ENCODE data around the gene COMMD2. TPM values are rescaled to one million over a fixed set of nuclear protein-coding genes. Genes with fewer than 3 reads are reported as not detected.

COMMD2 gene
- 18.8 and 21.3 TPM in 2 replicates for total RNA-seq (2012; rRNA removed)

DNA sequence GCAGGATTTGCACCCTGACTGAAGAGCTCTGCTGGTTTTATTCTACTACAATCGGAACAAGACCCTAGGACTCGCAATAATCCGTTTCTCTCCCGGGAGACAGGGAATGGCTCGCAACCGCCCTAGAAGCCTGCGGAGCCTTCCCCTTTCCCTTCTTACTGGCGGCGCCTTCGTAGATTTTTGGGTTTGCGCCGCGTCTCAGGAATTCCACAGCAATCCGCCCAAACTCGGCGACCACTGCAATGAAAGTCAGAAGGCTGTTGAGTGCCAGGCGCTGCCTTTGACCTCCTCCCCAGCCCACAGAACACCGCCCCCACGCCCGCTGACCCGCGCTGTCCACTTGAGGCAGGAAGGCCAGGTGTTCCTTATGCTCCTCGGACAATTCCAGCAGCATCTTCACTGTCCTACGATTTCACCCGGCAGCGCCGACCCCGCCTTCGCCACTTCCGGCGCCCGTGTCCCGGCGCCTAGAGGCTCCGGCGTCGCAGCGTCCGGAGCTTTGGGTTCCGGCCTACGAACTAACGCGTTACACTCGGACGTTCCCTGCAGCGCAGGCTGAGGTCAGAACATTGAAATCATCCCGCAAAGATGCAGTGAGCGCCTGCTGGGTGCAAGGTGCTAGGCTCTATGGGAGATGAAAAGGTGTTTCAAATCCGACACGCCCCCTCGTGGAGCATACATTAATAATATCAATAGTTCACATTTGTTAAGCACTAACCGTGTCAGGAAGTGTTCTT lies at the start of gene COMMD2:
Gene COMMD2, minus strand, starts transcription at position 439 of the 737 bp plus-strand sequence. Its CDS starts 45 bp downstream, at position 394.
- H3K36me3 ChIP-seq (ENCODE audit: insufficient read depth, low read length) = peaks cover 13% of the 10 kb centered on the region
- no peaks in the 10 kb centered on the region for H3K27me3 ChIP-seq (ENCODE audit: control insufficient read depth, insufficient read depth, low read length)
- no peaks in the 10 kb centered on the region for H3K9me3 ChIP-seq (replicated peaks; ENCODE audit: low read length)
- peaks cover 9% of the 10 kb centered on the region for H3K4me1 ChIP-seq (ENCODE audit: control insufficient read depth, insufficient read depth, low read length)
- H3K9ac ChIP-seq (ENCODE audit: low read depth, low read length) = peak within 1 kb of the TSS; percentile 92
- peak within 1 kb of the TSS; percentile 74 for H3K4me2 ChIP-seq (ENCODE audit: low read length)
- peak within 1 kb of the TSS; percentile 93 for H3K4me3 ChIP-seq (ENCODE audit: low read length)

DNA sequence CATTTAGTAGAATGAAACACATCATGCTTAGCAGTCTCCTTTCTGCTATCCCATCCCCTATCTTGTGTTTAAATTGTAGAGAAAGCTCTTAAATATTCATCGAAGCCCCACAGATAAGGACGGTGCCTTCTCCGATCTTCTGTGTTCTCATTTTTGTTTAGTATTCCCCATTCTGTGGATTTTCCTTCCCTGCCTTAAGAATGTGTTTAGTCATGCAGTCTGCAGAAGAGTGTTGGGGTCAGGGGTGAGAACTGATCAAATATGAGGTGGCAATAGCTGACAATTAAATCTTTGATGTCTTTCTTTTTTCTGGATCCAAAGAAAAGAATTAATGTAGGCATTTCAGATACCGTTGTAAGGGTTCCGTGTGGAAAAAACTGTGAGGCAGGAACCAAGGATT lies 49.4 kb upstream of the COMMD2 start:
- H3K4me2 ChIP-seq (ENCODE audit: low read length) = no peak overlapping the region
- no peaks in the 10 kb centered on the region for H3K27me3 ChIP-seq (ENCODE audit: control insufficient read depth, insufficient read depth, low read length)
- no peak overlapping the region for H3K4me3 ChIP-seq (ENCODE audit: low read length)
- no peaks in the 10 kb centered on the region for H3K36me3 ChIP-seq (ENCODE audit: insufficient read depth, low read length)
- no peak overlapping the region for H3K9ac ChIP-seq (ENCODE audit: low read depth, low read length)
- H3K9me3 ChIP-seq (replicated peaks; ENCODE audit: low read length) = no peaks in the 10 kb centered on the region
- H3K4me1 ChIP-seq (ENCODE audit: control insufficient read depth, insufficient read depth, low read length) = peaks cover 3% of the 10 kb centered on the region

DNA sequence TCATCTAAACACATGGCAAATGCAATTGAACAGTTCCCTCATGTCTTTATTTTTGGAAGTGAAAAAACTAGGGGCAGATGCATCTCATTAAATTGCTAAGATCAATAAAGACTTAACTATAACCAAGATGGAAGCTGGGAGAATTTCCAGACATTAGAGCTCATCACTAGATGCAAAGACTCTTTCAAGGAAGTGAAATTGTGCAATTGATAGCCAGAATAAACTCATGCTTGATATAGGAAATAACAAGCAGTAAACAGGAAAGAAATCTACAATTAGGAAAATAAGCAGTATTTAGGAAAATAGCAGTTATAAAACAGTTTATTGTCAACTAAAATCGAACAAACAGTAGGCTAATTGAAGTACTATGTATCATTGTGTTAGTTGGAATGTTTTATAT lies 48.9 kb upstream of the COMMD2 start:
- H3K4me2 ChIP-seq (ENCODE audit: low read length) = no peak overlapping the region
- no peak overlapping the region for H3K9ac ChIP-seq (ENCODE audit: low read depth, low read length)
- H3K36me3 ChIP-seq (ENCODE audit: insufficient read depth, low read length) = no peaks in the 10 kb centered on the region
- no peaks in the 10 kb centered on the region for H3K27me3 ChIP-seq (ENCODE audit: control insufficient read depth, insufficient read depth, low read length)
- H3K9me3 ChIP-seq (replicated peaks; ENCODE audit: low read length) = no peaks in the 10 kb centered on the region
- H3K4me1 ChIP-seq (ENCODE audit: control insufficient read depth, insufficient read depth, low read length) = no peaks in the 10 kb centered on the region
- H3K4me3 ChIP-seq (ENCODE audit: low read length) = no peak overlapping the region

DNA sequence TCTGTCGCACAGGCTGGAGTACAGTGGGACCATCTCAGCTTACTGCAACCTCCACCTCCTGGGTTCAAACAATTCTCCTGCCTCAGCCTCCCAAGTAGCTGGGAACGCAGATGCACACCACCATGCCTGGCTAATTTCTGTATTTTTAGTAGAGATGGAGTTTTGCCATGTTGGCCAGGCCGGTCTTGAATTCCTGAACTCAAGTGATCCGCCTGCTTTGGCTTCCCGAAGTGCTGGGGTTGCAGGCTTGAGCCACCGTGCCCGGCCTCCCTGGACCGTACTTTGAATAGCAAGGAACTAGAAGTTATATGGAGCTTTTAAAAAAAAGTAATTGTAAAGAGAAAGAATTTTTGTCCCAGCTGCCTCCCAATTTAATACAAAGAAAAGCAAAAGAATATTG lies 48.4 kb upstream of the COMMD2 start:
- Histone ChIP-seq H3K4me1 (ENCODE audit: control insufficient read depth, insufficient read depth, low read length) (no peaks in the 10 kb centered on the region), H3K9ac (ENCODE audit: low read depth, low read length) (no peak overlapping the region), H3K27me3 (ENCODE audit: control insufficient read depth, insufficient read depth, low read length) (no peaks in the 10 kb centered on the region), H3K9me3 (replicated peaks; ENCODE audit: low read length) (no peaks in the 10 kb centered on the region), H3K36me3 (ENCODE audit: insufficient read depth, low read length) (no peaks in the 10 kb centered on the region), H3K4me2 (ENCODE audit: low read length) (no peak overlapping the region), H3K4me3 (ENCODE audit: low read length) (no peak overlapping the region)

DNA sequence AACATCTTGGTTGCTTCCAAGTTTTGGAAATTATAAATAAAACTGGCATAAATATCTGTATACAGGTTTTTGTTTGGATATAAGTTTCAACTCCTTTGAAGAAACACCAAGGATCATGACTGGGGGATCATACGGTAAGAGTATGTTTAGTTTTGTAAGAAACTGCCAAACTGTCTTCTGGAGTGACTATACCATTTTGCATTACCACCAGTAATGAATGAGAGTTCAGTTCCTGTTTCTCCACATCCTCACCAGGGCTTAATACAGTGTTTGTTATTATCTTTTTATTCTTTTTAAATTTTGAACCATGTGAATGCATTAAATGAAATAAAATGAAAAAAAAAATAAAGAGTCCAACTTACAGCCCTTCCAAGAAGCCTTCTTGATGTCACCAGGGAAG lies 43.7 kb upstream of the COMMD2 start:
- H3K9me3 ChIP-seq (replicated peaks; ENCODE audit: low read length) = no peaks in the 10 kb centered on the region
- H3K27me3 ChIP-seq (ENCODE audit: control insufficient read depth, insufficient read depth, low read length) = no peaks in the 10 kb centered on the region
- H3K4me1 ChIP-seq (ENCODE audit: control insufficient read depth, insufficient read depth, low read length) = no peaks in the 10 kb centered on the region
- H3K9ac ChIP-seq (ENCODE audit: low read depth, low read length) = no peak overlapping the region
- H3K36me3 ChIP-seq (ENCODE audit: insufficient read depth, low read length) = no peaks in the 10 kb centered on the region
- no peak overlapping the region for H3K4me3 ChIP-seq (ENCODE audit: low read length)
- no peak overlapping the region for H3K4me2 ChIP-seq (ENCODE audit: low read length)

DNA sequence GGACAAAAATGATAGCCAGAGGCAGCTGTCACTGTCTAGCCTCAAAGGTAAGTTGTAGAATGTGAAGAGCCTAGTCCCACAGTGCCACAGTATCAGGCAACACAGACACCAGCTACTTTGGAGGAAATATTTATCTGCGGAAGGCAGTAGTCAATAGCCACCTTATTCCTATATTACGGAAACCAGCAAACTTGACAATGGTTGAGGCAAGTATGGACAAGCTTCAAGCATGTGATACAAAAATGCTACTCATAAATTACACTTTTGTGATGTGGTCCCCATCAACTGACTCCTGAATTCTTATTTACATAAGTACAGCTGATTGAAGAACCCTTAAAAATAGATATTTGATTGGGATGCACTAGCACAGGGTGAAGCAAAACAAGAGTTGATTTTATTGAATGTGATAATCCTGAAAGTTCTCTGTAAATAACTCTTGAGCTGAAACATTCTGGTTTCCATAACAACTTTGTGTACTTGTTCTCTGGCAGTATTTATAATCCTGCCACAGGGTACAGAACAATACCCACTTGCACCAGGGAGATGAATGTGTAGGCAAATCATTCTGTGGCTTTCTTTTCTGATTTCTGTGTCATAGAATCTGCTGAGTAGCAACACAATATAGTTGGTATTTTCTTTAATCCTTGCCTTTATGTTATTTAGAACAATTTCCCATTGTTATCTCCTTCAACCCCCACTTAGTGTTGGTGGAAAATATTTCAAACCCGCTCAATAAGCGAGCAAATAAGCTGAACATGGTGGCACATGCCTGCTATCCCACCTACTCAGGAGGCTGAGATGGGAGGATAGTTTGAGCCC lies 40.4 kb upstream of the COMMD2 start, which contains the start of gene ANKUB1:
Gene ANKUB1, minus strand, starts transcription at position 103 of the 819 bp plus-strand sequence. CDS start 188 bp downstream, outside the sequence.
- no peak within 1 kb of the TSS for H3K9ac ChIP-seq (ENCODE audit: low read depth, low read length)
- H3K4me1 ChIP-seq (ENCODE audit: control insufficient read depth, insufficient read depth, low read length) = peaks cover 9% of the 10 kb centered on the region
- no peaks in the 10 kb centered on the region for H3K27me3 ChIP-seq (ENCODE audit: control insufficient read depth, insufficient read depth, low read length)
- no peak within 1 kb of the TSS for H3K4me2 ChIP-seq (ENCODE audit: low read length)
- H3K4me3 ChIP-seq (ENCODE audit: low read length) = no peak within 1 kb of the TSS
- H3K36me3 ChIP-seq (ENCODE audit: insufficient read depth, low read length) = no peaks in the 10 kb centered on the region
- no peaks in the 10 kb centered on the region for H3K9me3 ChIP-seq (replicated peaks; ENCODE audit: low read length)

DNA sequence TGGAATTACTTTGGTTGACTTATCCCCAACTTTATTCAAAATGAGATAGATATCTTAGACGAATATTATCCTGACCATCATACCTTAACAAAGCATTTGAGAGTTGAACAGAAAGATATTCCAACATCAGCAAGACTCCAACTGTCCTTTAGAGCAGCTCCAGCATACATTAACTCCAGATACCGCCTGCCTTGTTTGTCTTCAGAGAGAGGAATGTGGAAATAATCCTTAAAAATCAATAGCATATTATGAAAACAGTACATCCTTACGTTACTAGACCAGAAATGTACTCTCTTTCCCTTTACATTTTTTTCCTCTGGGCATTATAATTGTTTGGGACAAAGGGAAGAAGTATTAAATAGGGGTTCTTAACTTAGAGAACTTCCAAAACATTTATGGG lies 38.4 kb upstream of the COMMD2 start:
- H3K36me3 ChIP-seq (ENCODE audit: insufficient read depth, low read length) = no peaks in the 10 kb centered on the region
- peaks cover 9% of the 10 kb centered on the region for H3K4me1 ChIP-seq (ENCODE audit: control insufficient read depth, insufficient read depth, low read length)
- no peak overlapping the region for H3K4me3 ChIP-seq (ENCODE audit: low read length)
- H3K4me2 ChIP-seq (ENCODE audit: low read length) = no peak overlapping the region
- no peaks in the 10 kb centered on the region for H3K9me3 ChIP-seq (replicated peaks; ENCODE audit: low read length)
- H3K9ac ChIP-seq (ENCODE audit: low read depth, low read length) = no peak overlapping the region
- H3K27me3 ChIP-seq (ENCODE audit: control insufficient read depth, insufficient read depth, low read length) = no peaks in the 10 kb centered on the region

DNA sequence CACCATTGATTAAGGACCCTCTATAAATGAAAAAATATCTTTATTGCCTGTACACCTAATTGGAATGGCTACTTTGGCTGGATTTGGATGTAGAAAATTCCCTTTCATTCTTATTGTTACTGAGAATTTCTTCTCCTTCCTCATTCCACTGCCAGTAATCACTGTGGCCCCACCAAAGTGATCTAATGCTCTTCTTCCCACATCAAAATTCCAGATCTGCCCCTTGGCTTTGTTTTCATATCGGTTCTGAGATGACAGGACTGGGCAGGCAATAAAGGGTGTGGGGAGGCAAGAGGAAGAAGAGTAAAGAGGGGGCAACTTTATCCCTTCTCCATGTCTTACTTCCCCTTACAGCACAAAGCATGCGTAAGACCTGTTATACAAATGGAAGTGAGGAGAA lies 38.0 kb upstream of the COMMD2 start:
- H3K4me2 ChIP-seq (ENCODE audit: low read length) = no peak overlapping the region
- H3K9me3 ChIP-seq (replicated peaks; ENCODE audit: low read length) = no peaks in the 10 kb centered on the region
- H3K9ac ChIP-seq (ENCODE audit: low read depth, low read length) = no peak overlapping the region
- no peaks in the 10 kb centered on the region for H3K27me3 ChIP-seq (ENCODE audit: control insufficient read depth, insufficient read depth, low read length)
- H3K36me3 ChIP-seq (ENCODE audit: insufficient read depth, low read length) = no peaks in the 10 kb centered on the region
- H3K4me3 ChIP-seq (ENCODE audit: low read length) = no peak overlapping the region
- peaks cover 9% of the 10 kb centered on the region for H3K4me1 ChIP-seq (ENCODE audit: control insufficient read depth, insufficient read depth, low read length)

DNA sequence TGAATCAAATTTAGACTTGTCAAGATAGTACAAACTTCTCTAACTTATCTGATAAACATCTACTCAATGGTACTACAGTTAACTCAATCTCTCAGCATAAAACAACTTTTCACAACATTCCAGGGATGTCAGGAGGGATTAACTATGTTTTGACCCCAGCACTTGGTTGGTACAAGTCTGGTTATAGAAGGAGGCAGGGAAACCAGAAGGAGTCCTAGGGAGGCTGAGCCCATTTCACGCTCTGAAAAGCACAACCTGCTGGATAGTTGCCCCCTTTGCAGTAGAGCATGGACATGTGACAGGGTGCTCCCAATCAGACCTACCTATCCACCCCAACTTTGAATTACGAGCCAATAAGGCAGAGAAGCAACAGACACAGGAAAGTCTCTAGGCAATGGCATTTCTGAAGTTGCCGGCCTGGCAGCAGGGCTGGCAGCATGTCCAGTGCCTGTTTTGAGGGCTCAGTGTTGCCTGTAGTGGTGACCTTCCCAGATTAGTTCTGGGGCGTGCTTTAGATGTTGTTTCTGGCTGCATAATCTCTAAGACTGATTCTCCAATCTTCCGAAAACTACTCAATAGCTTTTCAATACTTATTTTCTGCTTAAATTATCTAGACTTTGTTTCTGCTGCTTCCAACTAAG lies 31.9 kb upstream of the COMMD2 start:
- H3K36me3 ChIP-seq (ENCODE audit: insufficient read depth, low read length) = no peaks in the 10 kb centered on the region
- H3K4me2 ChIP-seq (ENCODE audit: low read length) = peak overlapping the region; percentile 17
- H3K27me3 ChIP-seq (ENCODE audit: control insufficient read depth, insufficient read depth, low read length) = no peaks in the 10 kb centered on the region
- no peak overlapping the region for H3K9ac ChIP-seq (ENCODE audit: low read depth, low read length)
- no peaks in the 10 kb centered on the region for H3K9me3 ChIP-seq (replicated peaks; ENCODE audit: low read length)
- no peak overlapping the region for H3K4me3 ChIP-seq (ENCODE audit: low read length)
- peaks cover 12% of the 10 kb centered on the region for H3K4me1 ChIP-seq (ENCODE audit: control insufficient read depth, insufficient read depth, low read length)

DNA sequence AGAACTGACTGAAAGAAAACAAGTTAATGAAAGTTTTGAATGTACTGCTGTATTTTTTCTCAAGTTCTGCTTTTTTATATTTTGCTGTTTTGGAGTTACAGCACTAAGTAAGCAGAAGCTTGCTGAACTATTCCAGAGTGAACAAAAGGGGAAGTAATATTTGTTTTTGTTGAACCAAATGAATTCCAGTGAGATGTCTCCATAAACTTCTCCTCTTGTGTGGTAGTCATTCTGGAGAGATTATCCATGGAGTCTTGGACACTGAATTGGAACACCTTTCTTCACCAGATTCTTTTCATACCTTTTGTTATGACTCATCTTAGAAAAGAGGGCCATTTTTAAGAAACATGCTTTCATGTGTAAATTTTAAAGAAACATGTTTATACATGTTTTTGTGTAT lies 31.3 kb upstream of the COMMD2 start:
- Histone ChIP-seq H3K36me3 (ENCODE audit: insufficient read depth, low read length) (no peaks in the 10 kb centered on the region), H3K4me1 (ENCODE audit: control insufficient read depth, insufficient read depth, low read length) (peaks cover 12% of the 10 kb centered on the region), H3K4me2 (ENCODE audit: low read length) (peak overlapping the region; percentile 35), H3K9me3 (replicated peaks; ENCODE audit: low read length) (no peaks in the 10 kb centered on the region), H3K4me3 (ENCODE audit: low read length) (no peak overlapping the region), H3K9ac (ENCODE audit: low read depth, low read length) (no peak overlapping the region), H3K27me3 (ENCODE audit: control insufficient read depth, insufficient read depth, low read length) (no peaks in the 10 kb centered on the region)

DNA sequence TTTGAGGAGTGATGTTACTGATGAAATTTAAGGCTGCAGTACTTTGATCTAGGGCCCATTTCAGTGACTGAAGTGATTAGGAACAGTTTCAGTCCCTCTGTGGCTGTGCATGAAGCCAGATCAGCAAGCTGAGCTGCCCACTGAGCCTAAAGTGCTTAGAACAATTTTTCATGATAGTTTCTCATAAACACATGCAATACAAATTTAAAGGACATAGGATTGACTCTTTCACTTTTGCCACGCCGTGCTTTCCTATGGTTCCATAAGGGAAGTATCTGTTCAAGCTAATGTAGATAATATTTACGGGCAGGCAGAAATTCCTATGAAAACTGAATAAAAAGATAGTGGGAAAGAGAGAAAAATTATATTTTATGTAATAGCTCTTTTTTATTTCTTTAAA lies 29.5 kb upstream of the COMMD2 start:
- Histone ChIP-seq H3K27me3 (ENCODE audit: control insufficient read depth, insufficient read depth, low read length) (no peaks in the 10 kb centered on the region), H3K4me2 (ENCODE audit: low read length) (no peak overlapping the region), H3K4me1 (ENCODE audit: control insufficient read depth, insufficient read depth, low read length) (peaks cover 12% of the 10 kb centered on the region), H3K9ac (ENCODE audit: low read depth, low read length) (no peak overlapping the region), H3K4me3 (ENCODE audit: low read length) (no peak overlapping the region), H3K36me3 (ENCODE audit: insufficient read depth, low read length) (no peaks in the 10 kb centered on the region), H3K9me3 (replicated peaks; ENCODE audit: low read length) (no peaks in the 10 kb centered on the region)
